AG09319 (cell line): ENCODE measurements around the gene GAGE2A.
"Not testable (repeated sequence)": the region's sequence is repeated elsewhere in the genome, so short reads cannot be mapped to it uniquely, and the experiment has no call there.

Experiments used
- DNase-seq: peaks from one replicate; pipeline ENCODE4 v3.0.0-alpha.2; 2010; ENCODE audit warnings: low read depth; ENCODE audit errors: extremely low read depth
- CTCF ChIP-seq: IDR thresholded peaks from 2 replicates; pipeline ENCODE4 v1.5.1; 2011; ENCODE audit warnings: low read depth, mild to moderate bottlenecking, inconsistent platforms, low read length, moderate library complexity

GAGE2A gene, protein sequence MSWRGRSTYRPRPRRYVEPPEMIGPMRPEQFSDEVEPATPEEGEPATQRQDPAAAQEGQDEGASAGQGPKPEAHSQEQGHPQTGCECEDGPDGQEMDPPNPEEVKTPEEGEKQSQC

GRCh38 chrX:49589196-49589595 is at the start of gene GAGE2A:
Gene GAGE2A, plus strand, starts transcription at chrX:49589496. Its CDS starts 1,155 bp downstream, at chrX:49590651.
- not testable (repeated sequence) for DNase-seq

DNA sequence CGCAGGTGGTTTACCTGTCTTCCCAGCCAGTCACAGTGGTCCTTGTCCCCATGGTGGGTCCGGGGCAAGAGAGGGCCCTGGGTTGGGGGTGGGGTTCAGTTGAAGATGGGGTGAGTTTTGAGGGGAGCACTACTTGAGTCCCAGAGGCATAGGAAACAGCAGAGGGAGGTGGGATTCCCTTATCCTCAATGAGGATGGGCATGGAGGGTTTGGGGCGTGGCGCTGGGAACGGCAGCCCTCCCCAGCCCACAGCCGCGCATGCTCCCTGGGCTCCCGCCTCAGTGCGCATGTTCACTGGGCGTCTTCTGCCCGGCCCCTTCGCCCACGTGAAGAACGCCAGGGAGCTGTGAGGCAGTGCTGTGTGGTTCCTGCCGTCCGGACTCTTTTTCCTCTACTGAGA is 47.9 kb upstream of the GAGE2A start, which contains the start of gene GAGE12D:
TSS of gene GAGE12D (plus strand) at position 301 of the 400 bp plus-strand sequence. CDS start 1,155 bp downstream, outside the sequence.
- DNase-seq: not testable (repeated sequence)

- not testable (repeated sequence) for DNase-seq
Observed at GRCh38 chrX:49550989-49551388, 38.3 kb upstream of the GAGE2A start, which contains the start of gene GAGE12E. Gene GAGE12E, plus strand, starts transcription at chrX:49551289. Its CDS starts 1,155 bp downstream, at chrX:49552444.

DNA sequence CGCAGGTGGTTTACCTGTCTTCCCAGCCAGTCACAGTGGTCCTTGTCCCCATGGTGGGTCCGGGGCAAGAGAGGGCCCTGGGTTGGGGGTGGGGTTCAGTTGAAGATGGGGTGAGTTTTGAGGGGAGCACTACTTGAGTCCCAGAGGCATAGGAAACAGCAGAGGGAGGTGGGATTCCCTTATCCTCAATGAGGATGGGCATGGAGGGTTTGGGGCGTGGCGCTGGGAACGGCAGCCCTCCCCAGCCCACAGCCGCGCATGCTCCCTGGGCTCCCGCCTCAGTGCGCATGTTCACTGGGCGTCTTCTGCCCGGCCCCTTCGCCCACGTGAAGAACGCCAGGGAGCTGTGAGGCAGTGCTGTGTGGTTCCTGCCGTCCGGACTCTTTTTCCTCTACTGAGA is 28.8 kb upstream of the GAGE2A start, which contains the start of gene GAGE12F:
TSS of gene GAGE12F (plus strand) at position 301 of the 400 bp plus-strand sequence. CDS start 1,155 bp downstream, outside the sequence.
- DNase-seq: not testable (repeated sequence)

DNA sequence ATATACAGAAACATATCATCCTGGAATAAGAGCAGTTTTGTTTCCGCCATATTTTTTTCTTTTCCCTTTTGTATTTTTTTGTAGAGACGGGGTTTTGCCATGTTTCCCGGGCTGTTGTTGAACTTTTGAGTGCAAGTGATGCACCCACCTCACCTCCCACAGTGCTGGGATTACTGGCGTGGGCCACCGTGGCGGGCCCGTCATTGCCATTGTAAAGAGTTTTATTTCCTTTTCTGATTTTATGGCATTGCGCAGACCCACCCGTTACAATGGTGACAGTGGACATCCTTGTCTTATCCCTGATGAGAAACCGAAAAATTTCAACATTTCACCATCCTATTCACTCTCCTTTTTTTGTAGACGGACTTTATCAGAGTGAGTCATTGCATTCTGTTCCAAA is 20.6 kb upstream of the GAGE2A start:
- not testable (repeated sequence) for DNase-seq

DNA sequence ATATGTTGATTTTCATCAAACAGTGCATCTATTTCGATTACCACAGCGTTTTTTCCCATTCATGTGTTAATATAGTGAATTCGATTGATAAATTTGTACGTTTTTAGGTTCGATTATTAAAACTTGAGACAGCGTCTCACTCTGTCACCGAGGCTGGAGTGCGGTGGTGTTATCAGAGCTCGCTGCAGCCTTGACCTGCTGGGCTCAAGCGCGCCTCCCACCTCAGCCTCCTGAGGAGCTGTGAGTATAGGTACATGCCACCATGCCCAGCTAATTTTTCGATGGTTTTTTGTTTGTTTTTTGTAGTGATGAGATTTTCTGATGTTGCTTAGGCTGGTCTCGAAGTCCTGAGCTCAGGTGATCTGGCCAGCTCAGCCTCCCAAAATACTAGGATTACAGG is 20.1 kb upstream of the GAGE2A start:
- DNase-seq: not testable (repeated sequence)

DNA sequence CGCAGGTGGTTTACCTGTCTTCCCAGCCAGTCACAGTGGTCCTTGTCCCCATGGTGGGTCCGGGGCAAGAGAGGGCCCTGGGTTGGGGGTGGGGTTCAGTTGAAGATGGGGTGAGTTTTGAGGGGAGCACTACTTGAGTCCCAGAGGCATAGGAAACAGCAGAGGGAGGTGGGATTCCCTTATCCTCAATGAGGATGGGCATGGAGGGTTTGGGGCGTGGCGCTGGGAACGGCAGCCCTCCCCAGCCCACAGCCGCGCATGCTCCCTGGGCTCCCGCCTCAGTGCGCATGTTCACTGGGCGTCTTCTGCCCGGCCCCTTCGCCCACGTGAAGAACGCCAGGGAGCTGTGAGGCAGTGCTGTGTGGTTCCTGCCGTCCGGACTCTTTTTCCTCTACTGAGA is 19.2 kb upstream of the GAGE2A start, which contains the start of gene GAGE12G:
TSS of gene GAGE12G (plus strand) at position 301 of the 400 bp plus-strand sequence. CDS start 1,155 bp downstream, outside the sequence.
- DNase-seq: not testable (repeated sequence)

DNA sequence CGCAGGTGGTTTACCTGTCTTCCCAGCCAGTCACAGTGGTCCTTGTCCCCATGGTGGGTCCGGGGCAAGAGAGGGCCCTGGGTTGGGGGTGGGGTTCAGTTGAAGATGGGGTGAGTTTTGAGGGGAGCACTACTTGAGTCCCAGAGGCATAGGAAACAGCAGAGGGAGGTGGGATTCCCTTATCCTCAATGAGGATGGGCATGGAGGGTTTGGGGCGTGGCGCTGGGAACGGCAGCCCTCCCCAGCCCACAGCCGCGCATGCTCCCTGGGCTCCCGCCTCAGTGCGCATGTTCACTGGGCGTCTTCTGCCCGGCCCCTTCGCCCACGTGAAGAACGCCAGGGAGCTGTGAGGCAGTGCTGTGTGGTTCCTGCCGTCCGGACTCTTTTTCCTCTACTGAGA is 9.6 kb upstream of the GAGE2A start, which contains the start of gene GAGE12H:
TSS of gene GAGE12H (plus strand) at position 301 of the 400 bp plus-strand sequence. CDS start 1,155 bp downstream, outside the sequence.
- not testable (repeated sequence) for DNase-seq

DNA sequence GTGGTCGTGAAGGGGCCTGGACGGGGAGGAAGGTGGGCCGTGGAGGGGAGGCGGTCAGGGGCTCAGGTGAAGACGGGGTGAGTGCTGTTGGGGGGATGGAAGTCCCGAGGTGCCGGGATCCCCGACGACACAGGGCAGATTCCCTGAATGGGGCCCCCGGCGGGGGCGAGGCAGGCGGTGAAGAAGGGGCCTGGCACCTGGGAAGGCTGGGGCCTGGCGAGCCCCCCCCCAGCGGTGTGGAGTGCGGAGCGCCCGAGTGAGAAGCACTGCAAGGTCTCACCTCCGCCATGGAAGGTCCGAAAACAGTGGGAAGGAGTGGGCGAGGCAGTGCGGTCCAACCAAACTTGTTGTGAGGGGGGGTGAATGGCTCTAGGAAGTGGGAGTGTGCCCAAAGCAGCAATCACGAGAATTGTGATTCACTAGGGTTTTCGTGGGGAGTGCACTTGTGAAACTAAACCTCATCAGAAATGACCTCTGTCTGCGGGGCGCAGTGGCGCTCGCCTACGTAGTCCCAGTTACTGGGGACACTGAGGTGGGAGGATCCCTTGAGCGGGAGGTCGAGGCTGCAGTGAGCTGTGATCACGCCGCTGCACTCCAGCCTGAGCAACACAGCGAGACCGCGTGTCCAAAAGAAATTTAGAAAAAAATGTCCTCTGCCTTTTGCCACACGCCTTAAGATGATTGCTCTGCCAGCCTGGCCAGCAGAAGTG is 628 bp downstream of the GAGE2A start:
- DNase-seq: not testable (repeated sequence)

DNA sequence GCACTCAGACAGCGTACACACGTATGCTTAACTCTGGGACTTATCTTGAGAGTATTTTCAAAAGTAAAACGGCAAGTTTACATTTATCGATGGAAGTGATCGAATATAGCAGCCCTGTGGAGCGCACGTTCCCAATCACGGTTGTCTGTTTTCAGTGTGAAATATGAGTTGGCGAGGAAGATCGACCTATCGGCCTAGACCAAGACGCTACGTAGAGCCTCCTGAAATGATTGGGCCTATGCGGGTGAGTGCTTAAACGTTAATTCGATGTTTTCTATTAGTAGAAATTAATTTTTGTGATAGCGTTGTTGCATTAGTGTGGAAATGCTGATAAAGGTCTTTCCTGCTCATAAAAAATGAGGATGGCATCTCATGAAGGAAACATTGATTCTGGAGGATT is 1.2 kb downstream of the GAGE2A start:
- DNase-seq: not testable (repeated sequence)

- not testable (repeated sequence) for DNase-seq
Observed at GRCh38 chrX:49598720-49599119, 9.4 kb downstream of the GAGE2A start, which contains the start of gene GAGE1. Gene GAGE1, plus strand, starts transcription at chrX:49599020. Its CDS starts 1,155 bp downstream, at chrX:49600175.

GRCh38 chrX:49610718-49611310 is 21.5 kb downstream of the GAGE2A start:
- TF ChIP-seq CTCF: no peak
- no peak for DNase-seq

DNA sequence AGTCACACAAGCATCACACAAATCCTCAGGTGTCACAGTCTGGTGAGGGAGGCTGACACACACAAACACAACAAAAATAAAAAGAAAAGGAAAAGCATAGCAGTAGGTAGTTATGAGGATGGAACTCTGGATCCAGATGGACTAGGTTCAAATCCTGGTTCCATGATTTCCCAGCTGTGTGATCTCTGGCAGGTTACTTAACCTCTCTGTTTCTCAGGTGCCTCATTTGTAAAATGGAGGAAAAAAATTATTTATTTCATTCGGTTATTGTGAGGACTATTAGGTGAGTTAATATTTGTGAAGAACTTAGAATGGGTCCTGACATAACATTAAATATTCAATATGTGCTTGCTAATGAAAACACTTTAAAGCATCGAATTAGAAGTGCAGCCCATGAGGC is 29.3 kb downstream of the GAGE2A start:
- DNase-seq: no peak
- no peak for TF ChIP-seq CTCF
